Upper lobe of left lung (tissue), 6 donors: ENCODE measurements around the gene A1BG. TPM values are rescaled to one million over a fixed set of nuclear protein-coding genes. Genes with fewer than 3 reads are reported as not detected.
"Not testable (repeated sequence)": the region's sequence is repeated elsewhere in the genome, so short reads cannot be mapped to it uniquely, and the experiment has no call there.

Experiments used
- ATAC-seq, 2 donors: fragments of 200-7000 bp; cut with Tn5 transposase; one replicate each; pipeline ENCODE4 v1.9.1; 2022; ENCODE audit warnings: mild to moderate bottlenecking in 2 of 2, moderate library complexity in 2 of 2; ENCODE audit not compliant: low FRiP score in 2 of 2
- DNase-seq, 2 donors: peaks; one replicate each; pipeline ENCODE4 v3.0.0-alpha.2; 2019 to 2020
- H3K27ac ChIP-seq, 4 donors: fragments of 200-600 bp; sonication (generic); one replicate each; pipeline ENCODE4 v1.5.1; 2016 to 2019
- H3K27me3 ChIP-seq, 4 donors: fragments of 200-600 bp; sonication (generic); one replicate each; pipeline ENCODE4 v1.5.1; 2017 to 2019
- H3K36me3 ChIP-seq, 4 donors: fragments of 200-600 bp; sonication (generic); one replicate each; pipeline ENCODE4 v1.5.1; 2016 to 2019
- H3K4me1 ChIP-seq, 4 donors: fragments of 200-600 bp; sonication (generic); one replicate each; pipeline ENCODE4 v1.5.1; 2018 to 2019
- H3K4me3 ChIP-seq, 4 donors: fragments of 200-600 bp; sonication (generic); one replicate each; pipeline ENCODE4 v1.5.1; 2017 to 2019; ENCODE audit warnings: mild to moderate bottlenecking in 2 of 4, moderate library complexity in 1 of 4
- H3K9me3 ChIP-seq, 4 donors: fragments of 200-600 bp; sonication (generic); one replicate each; pipeline ENCODE4 v1.5.1; 2018 to 2019
- EP300 ChIP-seq, 4 donors: sonication (generic); formaldehyde crosslinking; IDR thresholded peaks; one replicate each; pipeline ENCODE4 v1.5.1; 2017; ENCODE audit warnings: antibody characterized with exemption in 4 of 4, control low read depth in 2 of 4
- POLR2A ChIP-seq, 4 donors: fragments of 450-650 bp; IDR thresholded peaks; one replicate each; pipeline ENCODE4 v1.5.1; 2016 to 2017; ENCODE audit warnings: antibody characterized with exemption in 4 of 4, mild to moderate bottlenecking in 2 of 4
- POLR2AphosphoS5 ChIP-seq, 2 donors: sonication (generic); formaldehyde crosslinking; IDR thresholded peaks; one replicate each; pipeline ENCODE4 v1.5.1; 2017; ENCODE audit warnings: antibody characterized with exemption in 2 of 2
- WGBS, 2 donors: methylation state at CpG; one replicate each; pipeline ENCODE4 v1.1.5; 2017 to 2018; 5-methylcytosine and 5-hydroxymethylcytosine counted together
- total RNA-seq, 6 donors: library from RNA; depleted of rRNA in 4 of 6; stranded (reverse); fragments of >200 nt in 4 of 6; gene quantifications; one replicate each; pipeline versions ENCODE4 v1.1.0 to v1.2.1, GENCODE V29; 2016 to 2021
- TF ChIP-seq, protein P1 (sequence below), 6 experiments: fragments of 450-650 bp in 4 of 6; fragments of 200-600 bp in 2 of 6; sonication (generic) in 2 of 6; IDR thresholded peaks; one replicate each; pipeline ENCODE4 v1.5.1; 2016 to 2019; ENCODE audit warnings: antibody characterized with exemption in 6 of 6
- donor health status: DM: no; HTN: no; CAD: no; lungs with moderate emphysema.
- donor health status: DM: no; HTN: yes; CAD: no; lungs with severe emphysema.

Gene A1BG
- total RNA-seq, 6 donors from 2014 or later: 8.4 to 26.6 (median 16.4) TPM

GRCh38 chr19:58382997-58383603, 29.8 kb upstream of the A1BG start:
- Histone ChIP-seq H3K9me3 (no peaks in the 10 kb centered on the region), H3K36me3 (peaks cover 0 to under 1% (median 0%) of the 10 kb centered on the region in 4 donors), H3K27ac (no peak overlapping the region), H3K27me3 (no peaks in the 10 kb centered on the region), H3K4me1 (peaks cover 31 to 54% (median 38%) of the 10 kb centered on the region in 4 donors), H3K4me3 (no peak overlapping the region)
- no peak for TF ChIP-seq POLR2AphosphoS5 (IDR thresholded peaks at IDR 0.05)
- ATAC-seq (no peak), DNase-seq (no peak)
- 92 to 96% methylated on average over 4 to 6 of the region's 6 CpGs for WGBS, 2 donors

- Histone ChIP-seq H3K4me1 (peaks cover 27 to 46% (median 30%) of the 10 kb centered on the region in 4 donors), H3K27me3 (no peaks in the 10 kb centered on the region), H3K27ac (peak overlapping the region; percentile 87 to 92 (median 89)), H3K4me3 (peak overlapping the region; percentile 57 to 86 (median 74)), H3K36me3 (no peaks in the 10 kb centered on the region), H3K9me3 (no peaks in the 10 kb centered on the region)
- ATAC-seq (no peak), DNase-seq (no peak)
- TF ChIP-seq POLR2A (IDR thresholded peaks at IDR 0.05): peak in 1 of 4 donors; percentile 11
- TF ChIP-seq EP300 (IDR thresholded peaks at IDR 0.05): no peak
- 26 to 30% methylated on average over 26 of the region's 26 CpGs for WGBS, 2 donors
Measured at GRCh38 chr19:58381460-58382212, 28.3 kb upstream of the A1BG start.

DNA sequence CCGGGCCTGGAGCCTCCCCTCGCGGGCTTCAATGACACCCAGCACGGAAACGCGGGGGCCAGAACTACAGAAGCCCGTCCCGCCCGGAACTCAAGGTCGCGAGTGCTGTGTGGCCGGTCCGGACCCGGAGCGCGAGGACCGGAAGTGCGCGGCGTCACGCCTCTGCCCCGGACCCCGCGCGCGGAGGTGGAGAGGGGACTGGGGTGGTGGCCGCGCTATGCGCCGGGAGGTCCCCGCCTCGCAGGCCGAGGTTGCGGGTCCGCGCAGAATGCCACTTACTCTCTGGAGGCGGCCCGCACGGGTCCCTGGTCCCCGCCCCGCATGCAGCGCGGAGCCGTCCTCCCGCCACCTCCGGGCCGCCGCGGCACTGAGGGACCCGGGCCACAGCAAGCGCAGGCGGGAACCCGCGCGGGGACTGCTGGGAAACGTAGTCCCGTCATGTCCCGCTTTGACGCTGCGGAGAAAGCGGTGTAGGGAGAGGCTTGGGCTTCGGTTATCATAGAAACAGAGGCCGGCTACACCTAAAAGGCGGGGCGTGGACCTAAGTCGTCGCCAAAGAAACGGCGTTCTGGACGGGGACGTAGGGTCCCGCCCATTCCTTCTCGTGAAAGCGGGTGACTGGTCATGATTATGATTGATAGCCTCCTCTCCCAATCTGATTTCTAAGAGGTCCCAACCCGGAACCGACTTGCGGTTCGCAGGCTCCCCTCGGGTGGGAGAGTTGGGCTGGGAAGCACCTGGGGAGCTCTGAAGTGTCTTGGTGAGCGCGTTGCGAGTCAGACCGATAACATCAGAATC, 27.6 kb upstream of the A1BG start, which contains the start of gene ZNF837:
TSS of gene ZNF837 (minus strand) at position 369 of the 798 bp plus-strand sequence. CDS start 11,698 bp downstream, outside the sequence.
- no peaks in the 10 kb centered on the region for H3K36me3 ChIP-seq
- TF ChIP-seq, protein P1, sequence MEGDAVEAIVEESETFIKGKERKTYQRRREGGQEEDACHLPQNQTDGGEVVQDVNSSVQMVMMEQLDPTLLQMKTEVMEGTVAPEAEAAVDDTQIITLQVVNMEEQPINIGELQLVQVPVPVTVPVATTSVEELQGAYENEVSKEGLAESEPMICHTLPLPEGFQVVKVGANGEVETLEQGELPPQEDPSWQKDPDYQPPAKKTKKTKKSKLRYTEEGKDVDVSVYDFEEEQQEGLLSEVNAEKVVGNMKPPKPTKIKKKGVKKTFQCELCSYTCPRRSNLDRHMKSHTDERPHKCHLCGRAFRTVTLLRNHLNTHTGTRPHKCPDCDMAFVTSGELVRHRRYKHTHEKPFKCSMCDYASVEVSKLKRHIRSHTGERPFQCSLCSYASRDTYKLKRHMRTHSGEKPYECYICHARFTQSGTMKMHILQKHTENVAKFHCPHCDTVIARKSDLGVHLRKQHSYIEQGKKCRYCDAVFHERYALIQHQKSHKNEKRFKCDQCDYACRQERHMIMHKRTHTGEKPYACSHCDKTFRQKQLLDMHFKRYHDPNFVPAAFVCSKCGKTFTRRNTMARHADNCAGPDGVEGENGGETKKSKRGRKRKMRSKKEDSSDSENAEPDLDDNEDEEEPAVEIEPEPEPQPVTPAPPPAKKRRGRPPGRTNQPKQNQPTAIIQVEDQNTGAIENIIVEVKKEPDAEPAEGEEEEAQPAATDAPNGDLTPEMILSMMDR (IDR thresholded peaks at IDR 0.05): peak in 5 of 6 experiments; percentile 9 to 59 (median 50)
- TF ChIP-seq EP300 (IDR thresholded peaks at IDR 0.05) (peak in 1 of 4 donors; percentile 26), POLR2A (IDR thresholded peaks at IDR 0.05) (peak; percentile 69 to 96 (median 82)), POLR2AphosphoS5 (IDR thresholded peaks at IDR 0.05) (peak; percentile 81 to 87)
- no peaks in the 10 kb centered on the region for H3K27me3 ChIP-seq
- peaks cover 22 to 38% (median 25%) of the 10 kb centered on the region in 4 donors for H3K4me1 ChIP-seq
- 0% methylated on average over 24 to 53 of the region's 83 CpGs for WGBS, 2 donors
- ATAC-seq (peak; percentile 97), DNase-seq (peak; percentile 98 to 100)
- peak within 1 kb of the TSS; percentile 57 to 91 (median 82) for H3K4me3 ChIP-seq
- peak within 1 kb of the TSS; percentile 87 to 92 (median 89) for H3K27ac ChIP-seq
- H3K9me3 ChIP-seq: no peaks in the 10 kb centered on the region

DNA sequence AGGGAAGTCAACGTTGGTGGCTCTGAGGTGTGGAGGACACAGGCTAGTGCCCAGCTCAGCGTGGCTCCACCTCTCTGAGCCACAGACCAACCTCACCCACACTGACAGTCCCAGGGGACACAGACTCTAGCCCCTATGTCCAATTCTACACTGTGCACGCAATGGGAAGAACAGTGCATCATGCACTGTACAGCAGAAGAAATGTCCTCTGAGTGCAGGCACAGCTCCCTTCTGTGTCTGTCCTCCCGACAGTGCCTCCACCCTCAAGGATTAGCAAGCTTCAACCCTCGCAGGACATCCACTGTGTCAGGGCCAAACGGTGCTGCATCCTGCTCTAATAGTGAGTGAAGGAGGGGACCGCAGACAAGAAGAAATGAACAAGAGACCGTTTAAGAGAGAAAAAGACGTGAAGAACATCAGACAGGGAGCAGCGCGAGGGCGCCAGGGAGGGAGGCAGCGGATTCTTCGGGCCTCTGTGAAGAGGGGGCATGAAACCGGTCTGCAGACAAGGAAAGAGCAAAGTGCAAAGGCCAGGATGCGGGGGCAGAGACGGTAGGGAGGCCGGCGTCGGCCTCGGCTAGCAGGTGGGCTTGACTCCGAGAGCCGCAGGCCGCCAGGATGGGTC, 26.9 kb upstream of the A1BG start:
- ATAC-seq (no peak), DNase-seq (no peak)
- no peak for TF ChIP-seq POLR2AphosphoS5 (IDR thresholded peaks at IDR 0.05)
- TF ChIP-seq POLR2A (IDR thresholded peaks at IDR 0.05): no peak
- TF ChIP-seq, protein P1 (IDR thresholded peaks at IDR 0.05): no peak
- no peak for TF ChIP-seq EP300 (IDR thresholded peaks at IDR 0.05)
- WGBS, 2 donors: 8% methylated on average over 23 to 24 of the region's 24 CpGs
- Histone ChIP-seq H3K27me3 (no peaks in the 10 kb centered on the region), H3K9me3 (no peaks in the 10 kb centered on the region), H3K4me1 (peaks cover 16 to 31% (median 18%) of the 10 kb centered on the region in 4 donors), H3K36me3 (no peaks in the 10 kb centered on the region), H3K4me3 (peak overlapping the region; percentile 57 to 91 (median 82)), H3K27ac (peak overlapping the region; percentile 87 to 92 (median 89))

- Histone ChIP-seq H3K27me3 (no peaks in the 10 kb centered on the region), H3K4me3 (no peak overlapping the region), H3K9me3 (no peaks in the 10 kb centered on the region), H3K27ac (no peak overlapping the region), H3K36me3 (no peaks in the 10 kb centered on the region), H3K4me1 (peaks cover 16 to 30% (median 18%) of the 10 kb centered on the region in 4 donors)
- WGBS, 2 donors: 95 to 97% methylated on average over 4 to 6 of the region's 6 CpGs
- DNase-seq (no peak), ATAC-seq (no peak)
- TF ChIP-seq POLR2AphosphoS5 (IDR thresholded peaks at IDR 0.05): no peak
Measured at GRCh38 chr19:58379246-58379645, 26.0 kb upstream of the A1BG start.

DNA sequence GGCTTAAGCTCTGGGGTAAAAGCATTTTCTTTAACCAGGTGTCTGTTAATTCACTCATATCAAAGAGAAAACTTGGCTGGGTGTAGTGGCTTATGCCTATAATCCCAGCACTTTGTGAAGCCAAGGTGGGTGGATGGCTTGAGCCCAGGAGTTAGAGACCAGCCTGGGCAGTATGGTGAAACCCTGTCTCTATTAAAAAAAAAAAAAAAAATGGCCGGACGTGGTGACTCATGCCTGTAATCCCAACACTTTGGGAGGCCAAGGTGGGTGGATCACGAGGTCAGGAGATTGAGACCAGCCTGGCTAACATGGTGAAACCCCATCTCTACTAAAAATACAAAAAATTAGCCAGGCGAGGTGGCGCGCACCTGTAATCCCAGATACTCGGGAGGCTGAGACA, 23.4 kb upstream of the A1BG start:
- H3K4me1 ChIP-seq: peaks cover 10 to 30% (median 25%) of the 10 kb centered on the region in 4 donors
- H3K27me3 ChIP-seq, ATAC-seq, H3K9me3 ChIP-seq, H3K36me3 ChIP-seq, H3K27ac ChIP-seq, DNase-seq, H3K4me3 ChIP-seq: not testable (repeated sequence)
- 89 to 90% methylated on average over 7 of the region's 7 CpGs for WGBS, 2 donors
